ENCODE data around the gene SCAF11.

GRCh38 chr12:45913631-45914030 lies 76.7 kb downstream of the SCAF11 start:
- TF ChIP-seq MAX (IDR thresholded peaks at IDR 0.05) (no peak), REST (IDR thresholded peaks at IDR 0.05) (no peak), CTCF (IDR thresholded peaks at IDR 0.05) (no peak), CHD2 (IDR thresholded peaks at IDR 0.05; ENCODE audit: low read length, partially characterized antibody) (no peak), POLR2A (IDR thresholded peaks at IDR 0.05; ENCODE audit: low read length) (no peak), EP300 (IDR thresholded peaks at IDR 0.05) (no peak), RAD21 (conservative IDR thresholded peaks at IDR 0.05 in 1 of 2, IDR thresholded peaks at IDR 0.05 in 1 of 2) (no peak), BCL3 (IDR thresholded peaks at IDR 0.05) (no peak)

All from A549 (cell line).